Endometrial microvascular endothelial cells (primary cell): ENCODE results near the gene HDDC3. TPM values are rescaled to one million over a fixed set of nuclear protein-coding genes. Genes with fewer than 3 reads are reported as not detected.
"Not testable (repeated sequence)": the region's sequence is repeated elsewhere in the genome, so short reads cannot be mapped to it uniquely, and the experiment has no call there.

Experiments used
- in situ Hi-C: cut with HindIII; loops from 2 replicates; pipeline ENCODE4 v1.10.0; 2017; ENCODE audit warnings: low sequenced_read_pairs, low pct_unique_long_range_greater_than_20kb; ENCODE audit errors: inconsistent ontology term
- total RNA-seq: library from RNA; depleted of rRNA; stranded (reverse); fragments of >200 nt; gene quantifications from one replicate; pipeline ENCODE4 v1.2.3, GENCODE V29; 2015; ENCODE audit errors: inconsistent ontology term

The HDDC3 gene
- total RNA-seq, 1 donor from 2014 or later, result 49.6 TPM

GRCh38 chr15:90901175-90902039, 30.9 kb downstream of the HDDC3 start:
- in situ Hi-C loops, result no loop called here

DNA sequence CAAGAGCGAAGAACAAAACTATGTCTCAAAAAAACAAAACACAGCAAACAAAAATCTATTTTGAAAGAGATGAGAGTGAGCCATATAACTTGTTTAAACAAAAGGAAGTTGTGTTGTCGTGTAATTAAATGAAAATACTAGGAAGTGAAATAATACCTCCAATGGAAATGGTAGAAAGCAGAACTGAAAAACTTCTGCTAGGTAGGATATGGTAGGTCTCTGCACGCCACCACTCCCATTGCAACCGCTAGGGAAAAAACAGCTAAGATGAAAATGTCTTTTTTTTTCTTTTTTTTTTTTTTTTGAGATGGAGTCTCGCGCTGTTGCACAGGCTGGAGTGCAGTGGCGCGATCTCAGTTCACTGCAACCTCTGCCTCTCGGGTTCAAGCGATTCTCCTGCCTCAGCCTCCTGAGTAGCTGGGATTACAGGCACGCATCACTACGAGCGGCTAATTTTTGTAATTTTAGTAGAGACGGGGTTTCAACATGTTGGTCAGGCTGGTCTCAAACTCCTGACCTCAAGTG, 35.2 kb downstream of the HDDC3 start:
- in situ Hi-C loops, result not testable (repeated sequence)

DNA sequence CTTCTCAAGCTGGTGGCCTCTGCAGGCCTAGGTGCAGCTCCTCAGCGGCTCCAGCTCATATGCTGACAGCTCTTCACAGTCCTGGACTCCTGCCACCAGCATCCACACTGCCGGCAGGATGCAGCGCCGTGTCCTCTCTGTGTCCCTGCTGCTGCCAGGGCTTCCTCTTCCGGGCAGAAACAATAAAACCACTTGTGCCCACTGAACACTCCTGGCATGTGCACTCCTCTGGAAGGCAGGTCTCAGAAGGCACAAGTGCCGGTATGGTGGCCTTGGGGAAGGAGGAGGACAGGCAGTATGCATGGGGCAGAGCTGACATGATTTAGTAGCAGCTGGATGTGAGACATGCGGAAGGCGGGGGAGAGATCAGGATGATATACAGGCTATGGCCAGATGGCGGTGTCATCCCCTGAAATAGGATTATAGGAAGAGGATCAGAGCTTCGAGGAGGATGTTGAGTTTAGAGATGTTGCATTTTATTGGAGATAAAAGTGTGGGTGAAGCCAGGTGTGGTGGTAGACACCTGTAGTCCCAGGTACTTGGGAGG, 36.7 kb downstream of the HDDC3 start:
- in situ Hi-C loops, result no loop called here

DNA sequence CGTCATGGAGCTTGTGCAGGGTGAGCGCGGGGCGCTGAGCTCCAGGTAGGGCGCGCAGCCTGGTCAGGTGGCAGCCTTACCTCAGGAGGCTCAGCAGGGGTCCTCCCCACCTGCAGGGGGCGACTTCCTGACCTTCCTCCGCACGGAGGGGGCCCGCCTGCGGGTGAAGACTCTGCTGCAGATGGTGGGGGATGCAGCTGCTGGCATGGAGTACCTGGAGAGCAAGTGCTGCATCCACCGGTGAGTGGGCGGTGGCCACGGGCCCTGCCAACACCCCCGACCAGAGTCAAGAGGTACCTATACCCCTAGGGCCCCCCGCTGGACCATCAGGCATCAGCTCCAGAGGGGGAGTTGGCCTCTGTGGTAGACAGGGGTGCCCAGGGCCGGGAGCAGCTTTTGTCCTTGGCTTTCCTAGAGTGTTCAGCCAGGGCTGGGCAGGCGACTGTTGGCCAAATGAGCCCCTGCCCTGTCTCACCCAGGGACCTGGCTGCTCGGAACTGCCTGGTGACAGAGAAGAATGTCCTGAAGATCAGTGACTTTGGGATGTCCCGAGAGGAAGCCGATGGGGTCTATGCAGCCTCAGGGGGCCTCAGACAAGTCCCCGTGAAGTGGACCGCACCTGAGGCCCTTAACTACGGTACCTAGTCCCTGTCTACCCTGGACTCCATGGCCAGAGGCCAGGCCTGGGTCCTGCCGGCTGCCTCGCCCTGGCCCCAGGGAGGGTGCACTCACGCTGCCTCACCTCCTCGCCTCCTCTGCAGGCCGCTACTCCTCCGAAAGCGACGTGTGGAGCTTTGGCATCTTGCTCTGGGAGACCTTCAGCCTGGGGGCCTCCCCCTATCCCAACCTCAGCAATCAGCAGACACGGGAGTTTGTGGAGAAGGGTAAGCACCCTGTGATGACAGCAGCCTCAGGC, 38.9 kb downstream of the HDDC3 start:
- in situ Hi-C loops, result no loop called here

GRCh38 chr15:90892498-90893174, 39.7 kb downstream of the HDDC3 start:
- in situ Hi-C loops, result no loop called here

GRCh38 chr15:90892023-90892422, 40.3 kb downstream of the HDDC3 start:
- in situ Hi-C loops, result no loop called here

DNA sequence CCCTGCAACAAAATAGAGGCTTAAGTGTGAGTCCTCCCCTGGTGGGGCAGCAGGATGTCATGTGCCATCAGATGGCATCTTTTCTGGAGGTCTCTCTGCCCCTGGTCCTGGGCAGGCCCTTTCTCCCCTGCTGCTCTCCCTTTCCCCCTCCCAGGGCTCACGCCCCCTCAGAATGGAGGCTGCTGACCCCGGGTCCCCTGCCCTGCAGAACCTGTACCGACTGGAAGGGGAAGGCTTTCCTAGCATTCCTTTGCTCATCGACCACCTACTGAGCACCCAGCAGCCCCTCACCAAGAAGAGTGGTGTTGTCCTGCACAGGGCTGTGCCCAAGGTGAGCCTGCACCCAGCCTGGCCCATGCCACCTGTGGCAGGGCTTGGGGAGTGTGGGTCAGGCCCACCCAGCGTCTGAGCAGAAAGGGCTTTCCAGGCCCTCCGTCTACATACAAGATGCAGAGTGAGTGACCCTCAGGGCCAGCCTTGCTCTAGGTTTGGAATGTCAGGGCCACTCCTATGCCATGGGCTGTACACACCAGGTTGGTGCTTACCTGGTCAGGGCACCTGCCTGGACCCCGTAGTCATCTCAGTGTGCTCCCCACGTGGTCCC, 40.9 kb downstream of the HDDC3 start:
- in situ Hi-C loops, result no loop called here

DNA sequence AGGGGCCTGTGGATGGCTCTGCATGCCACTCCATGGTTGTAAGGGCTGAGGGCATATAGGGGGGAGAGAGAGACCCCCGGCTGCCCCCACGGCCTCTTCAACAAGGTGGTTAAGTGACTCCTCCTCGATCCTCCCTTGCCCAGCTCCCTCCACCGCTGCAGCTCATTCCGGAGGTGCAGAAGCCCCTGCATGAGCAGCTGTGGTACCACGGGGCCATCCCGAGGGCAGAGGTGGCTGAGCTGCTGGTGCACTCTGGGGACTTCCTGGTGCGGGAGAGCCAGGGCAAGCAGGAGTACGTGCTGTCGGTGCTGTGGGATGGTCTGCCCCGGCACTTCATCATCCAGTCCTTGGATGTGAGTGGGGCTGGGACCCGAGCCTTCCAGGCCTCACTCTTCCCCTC, 41.5 kb downstream of the HDDC3 start:
- in situ Hi-C loops, result no loop called here

DNA sequence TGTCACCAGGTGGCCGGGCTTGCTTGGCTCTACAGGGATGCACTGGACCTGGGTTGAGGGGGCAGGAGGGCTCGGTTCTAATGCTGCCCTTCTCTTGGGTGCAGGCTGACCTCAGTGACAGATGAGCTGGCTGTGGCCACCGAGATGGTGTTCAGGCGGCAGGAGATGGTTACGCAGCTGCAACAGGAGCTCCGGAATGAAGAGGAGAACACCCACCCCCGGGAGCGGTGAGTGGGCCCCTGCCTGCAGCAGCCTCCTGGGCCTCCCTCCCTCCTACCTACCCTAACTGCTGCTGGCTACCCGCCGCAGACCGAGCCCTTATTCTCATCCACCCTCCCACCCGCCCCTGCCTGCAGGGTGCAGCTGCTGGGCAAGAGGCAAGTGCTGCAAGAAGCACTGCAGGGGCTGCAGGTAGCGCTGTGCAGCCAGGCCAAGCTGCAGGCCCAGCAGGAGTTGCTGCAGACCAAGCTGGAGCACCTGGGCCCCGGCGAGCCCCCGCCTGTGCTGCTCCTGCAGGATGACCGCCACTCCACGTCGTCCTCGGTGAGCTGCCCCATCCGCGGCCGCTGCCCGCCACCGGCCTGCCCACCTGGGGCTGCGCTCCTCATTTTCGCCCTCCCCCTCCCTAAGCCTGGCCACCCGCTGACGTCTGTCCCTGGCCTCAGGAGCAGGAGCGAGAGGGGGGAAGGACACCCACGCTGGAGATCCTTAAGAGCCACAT, 42.5 kb downstream of the HDDC3 start:
- in situ Hi-C loops, result no loop called here

GRCh38 chr15:90889313-90889730, 43.0 kb downstream of the HDDC3 start:
- in situ Hi-C loops, result no loop called here

DNA sequence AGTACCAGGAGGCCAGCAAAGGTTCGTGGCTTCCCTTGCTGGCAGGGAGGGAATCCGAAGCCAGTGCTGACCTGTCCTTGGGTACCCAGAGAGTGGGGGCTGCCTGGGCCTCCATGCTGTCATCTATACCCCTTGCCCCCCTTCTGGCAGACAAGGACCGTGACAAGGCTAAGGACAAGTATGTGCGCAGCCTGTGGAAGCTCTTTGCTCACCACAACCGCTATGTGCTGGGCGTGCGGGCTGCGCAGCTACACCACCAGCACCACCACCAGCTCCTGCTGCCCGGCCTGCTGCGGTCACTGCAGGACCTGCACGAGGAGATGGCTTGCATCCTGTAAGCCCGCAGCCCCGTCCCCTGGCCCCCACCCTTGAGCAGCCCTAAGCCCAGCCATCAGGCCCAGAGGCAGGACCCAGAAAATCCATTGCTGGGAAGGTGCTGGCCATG, 45.3 kb downstream of the HDDC3 start:
- in situ Hi-C loops, result no loop called here

DNA sequence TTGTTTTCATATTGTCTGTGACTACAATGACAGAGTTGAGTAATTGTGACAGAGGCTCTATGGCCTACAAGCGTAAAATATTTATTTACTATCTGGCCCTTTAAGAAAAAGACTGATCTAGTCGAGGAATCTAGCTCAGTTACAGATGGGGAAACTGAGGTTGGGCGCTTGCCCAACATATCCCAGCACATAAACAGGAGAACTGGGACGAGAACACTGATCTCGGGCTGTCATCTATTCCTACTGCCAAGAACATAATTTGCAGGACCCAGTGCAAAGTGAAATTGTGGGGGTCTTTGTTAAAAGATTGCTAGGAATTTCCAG, 46.1 kb downstream of the HDDC3 start:
- in situ Hi-C loops, result no loop called here

DNA sequence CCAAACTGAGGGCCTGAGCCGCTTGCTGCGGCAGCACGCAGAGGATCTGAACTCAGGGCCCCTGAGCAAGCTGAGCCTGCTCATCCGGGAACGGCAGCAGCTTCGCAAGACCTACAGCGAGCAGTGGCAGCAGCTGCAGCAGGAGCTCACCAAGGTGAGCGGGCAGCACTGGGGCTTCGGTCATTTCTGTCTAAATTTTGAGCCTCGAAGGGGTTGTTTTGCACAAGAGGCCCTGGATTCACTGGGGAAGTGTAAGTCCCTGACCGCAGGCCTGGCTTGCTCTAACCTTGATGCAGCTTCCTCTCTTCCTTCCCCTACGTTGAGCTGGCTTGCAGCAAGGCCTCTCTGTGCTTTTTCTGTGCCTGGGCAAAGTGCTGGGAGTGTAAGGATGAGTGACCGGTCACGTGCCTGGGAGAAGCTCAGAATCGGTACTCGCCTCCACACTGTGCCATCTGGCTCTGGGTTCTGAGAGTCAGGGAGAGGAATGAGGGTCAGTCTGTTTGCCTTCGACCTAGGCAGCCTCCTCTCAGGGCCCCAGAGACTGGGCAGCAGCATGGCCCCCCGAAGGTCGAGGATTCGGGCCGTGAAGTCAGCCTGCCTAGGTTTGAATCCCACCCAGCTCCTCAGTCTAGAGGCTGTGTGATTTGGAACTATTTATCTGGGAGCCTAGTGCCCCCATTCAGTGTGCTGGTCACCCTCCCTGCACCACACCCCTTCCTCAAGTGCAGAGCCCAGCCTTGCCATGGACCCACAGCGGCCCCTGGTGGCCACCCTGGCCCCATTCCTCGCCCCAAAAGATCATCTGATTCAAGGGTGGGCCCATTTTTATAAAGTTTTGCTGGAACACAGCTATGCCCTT, 46.7 kb downstream of the HDDC3 start:
- in situ Hi-C loops, result no loop called here

- in situ Hi-C loops, result no loop called here
These were observed 47.5 kb downstream of the HDDC3 start for GRCh38 chr15:90884719-90885431.

- in situ Hi-C loops, result no loop called here
These were observed 48.2 kb downstream of the HDDC3 start, which contains the start of gene FES for GRCh38 chr15:90883976-90884718. TSS of gene FES (plus strand) at chr15:90884504. CDS start at chr15:90885046, 542 bp downstream.

DNA sequence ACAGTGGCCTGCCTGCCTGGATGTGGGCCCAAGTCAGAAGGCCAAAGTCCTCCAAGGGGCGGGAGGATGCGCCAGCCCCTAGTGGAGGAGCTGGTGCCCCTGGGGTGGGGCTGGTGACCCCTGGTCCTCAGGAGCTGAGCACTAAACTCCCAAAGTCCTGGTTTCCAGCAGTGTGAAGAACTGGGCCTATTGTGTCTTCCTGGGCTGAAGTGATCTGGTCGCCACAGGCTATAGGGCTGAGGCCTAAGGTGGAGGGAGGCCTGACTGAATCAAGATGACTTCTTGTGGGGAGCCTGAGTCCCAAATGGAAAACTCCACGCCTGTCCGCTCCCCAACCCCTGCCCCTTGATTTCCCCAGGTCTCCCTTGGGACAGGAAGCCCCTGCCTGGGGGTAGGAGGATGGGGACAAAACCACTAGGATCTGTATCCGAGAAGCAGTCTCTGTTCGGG, 48.8 kb downstream of the HDDC3 start:
- in situ Hi-C loops, result no loop called here
